ENCODE measurements around the gene CATSPERB. TPM values are rescaled to one million over a fixed set of nuclear protein-coding genes. Genes with fewer than 3 reads are reported as not detected.
"Not testable (repeated sequence)": the region's sequence is repeated elsewhere in the genome, so short reads cannot be mapped to it uniquely, and the experiment has no call there.

The CATSPERB gene
- total RNA-seq, 4 donors from 2014 or later = 0.29 to 4.1 (median 2.6) TPM

DNA sequence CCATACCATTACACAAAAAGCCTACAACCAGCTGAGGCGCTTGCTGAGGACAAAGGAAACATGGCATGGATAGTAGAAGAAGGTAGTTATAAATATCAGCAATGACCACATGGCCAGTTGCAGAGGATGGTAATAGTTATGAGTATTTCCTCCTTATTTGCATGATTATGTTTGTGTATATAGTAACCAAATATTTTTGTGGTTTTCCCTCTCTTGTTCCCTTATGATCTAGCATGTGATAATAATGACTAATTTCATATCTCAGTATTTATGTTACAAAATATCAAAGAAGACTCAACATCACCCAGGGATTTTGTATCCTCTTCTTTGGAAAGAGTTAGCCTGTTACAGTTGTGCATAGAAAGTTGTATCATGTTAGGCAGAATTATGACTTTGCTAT lies 13.5 kb upstream of the CATSPERB start:
- intact Hi-C loops (cut with DNase I; ENCODE audit: low total_unique reads) = no loop called here

DNA sequence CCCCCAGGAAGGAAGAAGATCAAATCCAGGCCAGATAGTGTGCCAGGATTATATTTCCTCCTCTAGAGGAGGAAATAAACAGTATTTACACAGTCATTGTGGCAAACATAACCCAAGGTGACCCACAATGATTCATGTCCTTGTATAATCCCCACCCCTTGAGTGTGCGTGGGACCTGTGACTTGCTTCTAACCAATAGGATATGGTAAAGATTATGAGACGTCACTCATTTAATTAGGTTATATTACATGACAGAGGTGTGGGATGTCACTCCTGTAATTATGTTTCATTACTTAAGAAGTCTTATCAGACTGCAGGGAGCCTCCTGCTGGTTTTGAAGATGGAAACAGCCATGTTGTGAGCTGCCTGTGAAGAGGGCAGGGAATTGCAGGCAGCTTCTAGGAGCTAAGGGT lies 12.2 kb upstream of the CATSPERB start:
- Histone ChIP-seq H3K4me1 (no peaks in the 10 kb centered on the region), H3K27me3 (no peaks in the 10 kb centered on the region), H3K4me3 (no peak overlapping the region), H3K9me3 (no peaks in the 10 kb centered on the region), H3K27ac (no peak overlapping the region), H3K36me3 (no peaks in the 10 kb centered on the region)
- no peak for DNase-seq
- no peak for TF ChIP-seq POLR2A (IDR thresholded peaks at IDR 0.05)
- TF ChIP-seq, protein P1, sequence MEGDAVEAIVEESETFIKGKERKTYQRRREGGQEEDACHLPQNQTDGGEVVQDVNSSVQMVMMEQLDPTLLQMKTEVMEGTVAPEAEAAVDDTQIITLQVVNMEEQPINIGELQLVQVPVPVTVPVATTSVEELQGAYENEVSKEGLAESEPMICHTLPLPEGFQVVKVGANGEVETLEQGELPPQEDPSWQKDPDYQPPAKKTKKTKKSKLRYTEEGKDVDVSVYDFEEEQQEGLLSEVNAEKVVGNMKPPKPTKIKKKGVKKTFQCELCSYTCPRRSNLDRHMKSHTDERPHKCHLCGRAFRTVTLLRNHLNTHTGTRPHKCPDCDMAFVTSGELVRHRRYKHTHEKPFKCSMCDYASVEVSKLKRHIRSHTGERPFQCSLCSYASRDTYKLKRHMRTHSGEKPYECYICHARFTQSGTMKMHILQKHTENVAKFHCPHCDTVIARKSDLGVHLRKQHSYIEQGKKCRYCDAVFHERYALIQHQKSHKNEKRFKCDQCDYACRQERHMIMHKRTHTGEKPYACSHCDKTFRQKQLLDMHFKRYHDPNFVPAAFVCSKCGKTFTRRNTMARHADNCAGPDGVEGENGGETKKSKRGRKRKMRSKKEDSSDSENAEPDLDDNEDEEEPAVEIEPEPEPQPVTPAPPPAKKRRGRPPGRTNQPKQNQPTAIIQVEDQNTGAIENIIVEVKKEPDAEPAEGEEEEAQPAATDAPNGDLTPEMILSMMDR (IDR thresholded peaks at IDR 0.05) = no peak
- intact Hi-C loops (cut with DNase I; ENCODE audit: low total_unique reads) = no loop called here

More for the DNA sequence above, 13.5 kb upstream of the CATSPERB start:
- no peaks in the 10 kb centered on the region for H3K27me3 ChIP-seq
- TF ChIP-seq POLR2A (IDR thresholded peaks at IDR 0.05) = no peak
- TF ChIP-seq, protein P1 (IDR thresholded peaks at IDR 0.05) = no peak
- H3K4me1 ChIP-seq = no peaks in the 10 kb centered on the region
- DNase-seq = no peak
- H3K4me3 ChIP-seq = no peak overlapping the region
- no peaks in the 10 kb centered on the region for H3K36me3 ChIP-seq
- no peaks in the 10 kb centered on the region for H3K9me3 ChIP-seq
- no peak overlapping the region for H3K27ac ChIP-seq

- DNase-seq = no peak
- H3K9me3 ChIP-seq = no peaks in the 10 kb centered on the region
- intact Hi-C loops (cut with DNase I; ENCODE audit: low total_unique reads) = no loop called here
- H3K36me3 ChIP-seq = no peaks in the 10 kb centered on the region
- H3K4me3 ChIP-seq = no peak overlapping the region
- TF ChIP-seq, protein P1 (IDR thresholded peaks at IDR 0.05) = no peak
- TF ChIP-seq POLR2A (IDR thresholded peaks at IDR 0.05) = no peak
- no peaks in the 10 kb centered on the region for H3K27me3 ChIP-seq
- H3K4me1 ChIP-seq = no peaks in the 10 kb centered on the region
- no peak overlapping the region for H3K27ac ChIP-seq
These were observed 11.4 kb upstream of the CATSPERB start for GRCh38 chr14:91743305-91743653.

GRCh38 chr14:91742621-91743304 lies 10.9 kb upstream of the CATSPERB start:
- Histone ChIP-seq H3K9me3 (no peaks in the 10 kb centered on the region), H3K4me3 (no peak overlapping the region), H3K4me1 (no peaks in the 10 kb centered on the region), H3K36me3 (no peaks in the 10 kb centered on the region), H3K27ac (no peak overlapping the region), H3K27me3 (no peaks in the 10 kb centered on the region)
- TF ChIP-seq POLR2A (IDR thresholded peaks at IDR 0.05) = no peak
- TF ChIP-seq, protein P1 (IDR thresholded peaks at IDR 0.05) = no peak
- intact Hi-C loops (cut with DNase I; ENCODE audit: low total_unique reads) = no loop called here
- DNase-seq = no peak

DNA sequence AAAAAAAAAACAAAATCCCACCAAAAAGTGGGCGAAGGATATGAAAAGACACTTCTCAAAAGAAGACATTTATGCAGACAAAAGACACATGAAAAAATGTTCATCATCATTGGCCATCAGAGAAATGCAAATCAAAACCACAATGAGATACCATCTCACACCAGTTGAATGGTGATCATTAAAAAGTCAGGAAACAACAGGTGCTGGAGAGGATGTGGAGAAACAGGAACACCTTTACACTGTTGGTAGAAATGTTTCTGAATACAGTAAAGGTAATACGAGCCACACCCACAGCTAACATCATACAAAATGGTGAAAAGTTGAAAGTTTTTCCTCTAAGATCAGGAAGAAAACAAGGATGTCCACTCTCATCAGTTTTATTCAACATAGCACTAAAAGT lies 8.0 kb upstream of the CATSPERB start:
- H3K9me3 ChIP-seq; H3K4me3 ChIP-seq; intact Hi-C loops (cut with DNase I; ENCODE audit: low total_unique reads); DNase-seq; H3K27me3 ChIP-seq; H3K4me1 ChIP-seq; H3K27ac ChIP-seq; H3K36me3 ChIP-seq: not testable (repeated sequence)

- intact Hi-C loops (cut with DNase I; ENCODE audit: low total_unique reads) = no loop called here
- no peak overlapping the region for H3K27ac ChIP-seq
- TF ChIP-seq, protein P1 (IDR thresholded peaks at IDR 0.05) = no peak
- TF ChIP-seq POLR2A (IDR thresholded peaks at IDR 0.05) = no peak
- no peaks in the 10 kb centered on the region for H3K9me3 ChIP-seq
- DNase-seq = no peak
- peaks cover 0 to 2% of the 10 kb centered on the region in 2 donors for H3K4me1 ChIP-seq
- H3K36me3 ChIP-seq = no peaks in the 10 kb centered on the region
- no peak overlapping the region for H3K4me3 ChIP-seq
- no peaks in the 10 kb centered on the region for H3K27me3 ChIP-seq
These were observed 5.7 kb upstream of the CATSPERB start for GRCh38 chr14:91737619-91738018.

Data from uterus (tissue), 4 donors.